Colonic mucosa (tissue), 4 donors: ENCODE results near the gene FARP1. TPM values are rescaled to one million over a fixed set of nuclear protein-coding genes. Genes with fewer than 3 reads are reported as not detected.
A peak's percentile ranks its signal among the peaks of the same experiment; 100 is the strongest.

ENCODE experiments used
- DNase-seq: peaks from one replicate; pipeline ENCODE4 v3.0.0-alpha.2; 2020
- H3K27ac ChIP-seq: fragments of 200-600 bp; one replicate; pipeline ENCODE4 v1.8.0; 2021
- H3K27me3 ChIP-seq: fragments of 200-600 bp; one replicate; pipeline ENCODE4 v1.8.0; 2021
- H3K36me3 ChIP-seq: fragments of 200-600 bp; one replicate; pipeline ENCODE4 v1.8.0; 2021
- H3K4me1 ChIP-seq: fragments of 200-600 bp; one replicate; pipeline ENCODE4 v1.8.0; 2021; ENCODE audit warnings: mild to moderate bottlenecking
- H3K4me3 ChIP-seq: fragments of 200-600 bp; one replicate; pipeline ENCODE4 v1.8.0; 2021
- H3K9ac ChIP-seq, 2 donors: one replicate each; pipeline ENCODE4 v1.7.0; 2013; ENCODE audit warnings: control low read depth in 2 of 2, low read depth in 2 of 2, low read length in 2 of 2
- H3K9me3 ChIP-seq: fragments of 200-600 bp; one replicate; pipeline ENCODE4 v1.8.0; 2021
- intact Hi-C: fragments of 100-400 bp; cut with DNase I; formaldehyde crosslinking; loops from one replicate; pipeline ENCODE4 v1.14.1; 2022
- total RNA-seq, 2 donors: library from RNA; stranded (reverse); fragmentation: NEBNext Ultra II Directional in 1 of 2; extraction: Animal tissue kit (Norgen Biotek cat#: 25700) in 1 of 2; gene quantifications; one replicate each; pipeline ENCODE4 v1.2.1, GENCODE V29; 2021
- TF ChIP-seq, protein P1 (sequence below): fragments of 200-600 bp; IDR thresholded peaks from one replicate; pipeline ENCODE4 v1.8.0; 2022; ENCODE audit warnings: antibody characterized with exemption, mild to moderate bottlenecking
- donor health status: healthy.
- donor health status: DM: no; HTN: no; CAD: no.
- donor health status: DM: no; HTN: no; CAD: no.

Gene FARP1, protein sequence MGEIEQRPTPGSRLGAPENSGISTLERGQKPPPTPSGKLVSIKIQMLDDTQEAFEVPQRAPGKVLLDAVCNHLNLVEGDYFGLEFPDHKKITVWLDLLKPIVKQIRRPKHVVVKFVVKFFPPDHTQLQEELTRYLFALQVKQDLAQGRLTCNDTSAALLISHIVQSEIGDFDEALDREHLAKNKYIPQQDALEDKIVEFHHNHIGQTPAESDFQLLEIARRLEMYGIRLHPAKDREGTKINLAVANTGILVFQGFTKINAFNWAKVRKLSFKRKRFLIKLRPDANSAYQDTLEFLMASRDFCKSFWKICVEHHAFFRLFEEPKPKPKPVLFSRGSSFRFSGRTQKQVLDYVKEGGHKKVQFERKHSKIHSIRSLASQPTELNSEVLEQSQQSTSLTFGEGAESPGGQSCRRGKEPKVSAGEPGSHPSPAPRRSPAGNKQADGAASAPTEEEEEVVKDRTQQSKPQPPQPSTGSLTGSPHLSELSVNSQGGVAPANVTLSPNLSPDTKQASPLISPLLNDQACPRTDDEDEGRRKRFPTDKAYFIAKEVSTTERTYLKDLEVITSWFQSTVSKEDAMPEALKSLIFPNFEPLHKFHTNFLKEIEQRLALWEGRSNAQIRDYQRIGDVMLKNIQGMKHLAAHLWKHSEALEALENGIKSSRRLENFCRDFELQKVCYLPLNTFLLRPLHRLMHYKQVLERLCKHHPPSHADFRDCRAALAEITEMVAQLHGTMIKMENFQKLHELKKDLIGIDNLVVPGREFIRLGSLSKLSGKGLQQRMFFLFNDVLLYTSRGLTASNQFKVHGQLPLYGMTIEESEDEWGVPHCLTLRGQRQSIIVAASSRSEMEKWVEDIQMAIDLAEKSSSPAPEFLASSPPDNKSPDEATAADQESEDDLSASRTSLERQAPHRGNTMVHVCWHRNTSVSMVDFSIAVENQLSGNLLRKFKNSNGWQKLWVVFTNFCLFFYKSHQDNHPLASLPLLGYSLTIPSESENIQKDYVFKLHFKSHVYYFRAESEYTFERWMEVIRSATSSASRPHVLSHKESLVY
- 10 to 100 TPM; 39.1 to 53.5 TPM for total RNA-seq

DNA sequence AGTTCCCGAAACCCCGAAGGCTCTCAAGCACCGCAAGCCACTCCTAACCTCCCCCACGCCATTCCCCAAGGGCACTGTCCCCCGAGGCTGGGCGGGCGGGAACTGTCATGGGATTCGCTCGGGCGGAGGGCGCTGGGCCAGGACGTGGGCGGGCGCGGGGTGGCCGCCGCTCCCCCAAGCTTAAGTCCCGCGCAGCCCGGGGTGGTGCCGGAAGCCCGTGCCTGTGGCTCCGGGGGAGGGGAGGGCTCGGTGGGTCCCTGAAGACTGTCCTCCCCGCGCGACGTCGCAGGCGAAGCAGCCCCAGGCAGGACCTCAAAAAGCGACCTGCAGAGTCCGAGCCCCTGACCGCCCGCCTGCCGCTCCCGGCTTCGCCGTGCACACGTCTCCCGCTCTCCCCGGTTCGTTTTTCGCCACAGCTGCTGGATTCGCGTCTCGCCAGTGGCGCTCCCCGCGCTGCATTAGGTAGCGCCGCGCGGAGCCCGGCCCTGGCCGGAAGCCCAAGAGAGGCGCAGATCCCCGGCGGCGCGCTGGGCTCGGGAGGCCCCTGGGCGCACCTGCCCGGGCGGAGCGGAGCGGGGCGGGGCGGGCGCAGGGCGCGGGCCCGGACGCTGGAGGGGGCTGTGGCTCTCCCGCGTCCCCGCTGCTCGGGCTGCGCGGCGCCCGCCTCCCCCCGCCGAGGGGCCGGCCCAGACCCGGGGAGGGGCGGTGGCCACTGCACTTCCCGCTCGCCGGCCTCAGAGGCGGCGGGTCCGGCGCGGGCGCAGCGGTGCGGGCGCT lies at the start of gene FARP1:
Gene FARP1 (plus strand): TSS at position 715 of the 777 bp plus-strand sequence. CDS start 70,149 bp downstream, outside the sequence.
- Histone ChIP-seq H3K9me3 (no peaks in the 10 kb centered on the region), H3K4me3 (peak within 1 kb of the TSS; percentile 64), H3K27me3 (no peaks in the 10 kb centered on the region), H3K4me1 (no peaks in the 10 kb centered on the region), H3K36me3 (no peaks in the 10 kb centered on the region), H3K9ac (peak within 1 kb of the TSS; percentile 62 to 75), H3K27ac (peak within 1 kb of the TSS; percentile 44)
- DNase-seq: peak; percentile 79
- TF ChIP-seq, protein P1, sequence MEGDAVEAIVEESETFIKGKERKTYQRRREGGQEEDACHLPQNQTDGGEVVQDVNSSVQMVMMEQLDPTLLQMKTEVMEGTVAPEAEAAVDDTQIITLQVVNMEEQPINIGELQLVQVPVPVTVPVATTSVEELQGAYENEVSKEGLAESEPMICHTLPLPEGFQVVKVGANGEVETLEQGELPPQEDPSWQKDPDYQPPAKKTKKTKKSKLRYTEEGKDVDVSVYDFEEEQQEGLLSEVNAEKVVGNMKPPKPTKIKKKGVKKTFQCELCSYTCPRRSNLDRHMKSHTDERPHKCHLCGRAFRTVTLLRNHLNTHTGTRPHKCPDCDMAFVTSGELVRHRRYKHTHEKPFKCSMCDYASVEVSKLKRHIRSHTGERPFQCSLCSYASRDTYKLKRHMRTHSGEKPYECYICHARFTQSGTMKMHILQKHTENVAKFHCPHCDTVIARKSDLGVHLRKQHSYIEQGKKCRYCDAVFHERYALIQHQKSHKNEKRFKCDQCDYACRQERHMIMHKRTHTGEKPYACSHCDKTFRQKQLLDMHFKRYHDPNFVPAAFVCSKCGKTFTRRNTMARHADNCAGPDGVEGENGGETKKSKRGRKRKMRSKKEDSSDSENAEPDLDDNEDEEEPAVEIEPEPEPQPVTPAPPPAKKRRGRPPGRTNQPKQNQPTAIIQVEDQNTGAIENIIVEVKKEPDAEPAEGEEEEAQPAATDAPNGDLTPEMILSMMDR: no peak
- intact Hi-C loops: loop anchor here (5.0 to 10.0 kb wide), 2 partner anchors 122 to 290 kb away; no protein-coding TSS in a partner anchor

DNA sequence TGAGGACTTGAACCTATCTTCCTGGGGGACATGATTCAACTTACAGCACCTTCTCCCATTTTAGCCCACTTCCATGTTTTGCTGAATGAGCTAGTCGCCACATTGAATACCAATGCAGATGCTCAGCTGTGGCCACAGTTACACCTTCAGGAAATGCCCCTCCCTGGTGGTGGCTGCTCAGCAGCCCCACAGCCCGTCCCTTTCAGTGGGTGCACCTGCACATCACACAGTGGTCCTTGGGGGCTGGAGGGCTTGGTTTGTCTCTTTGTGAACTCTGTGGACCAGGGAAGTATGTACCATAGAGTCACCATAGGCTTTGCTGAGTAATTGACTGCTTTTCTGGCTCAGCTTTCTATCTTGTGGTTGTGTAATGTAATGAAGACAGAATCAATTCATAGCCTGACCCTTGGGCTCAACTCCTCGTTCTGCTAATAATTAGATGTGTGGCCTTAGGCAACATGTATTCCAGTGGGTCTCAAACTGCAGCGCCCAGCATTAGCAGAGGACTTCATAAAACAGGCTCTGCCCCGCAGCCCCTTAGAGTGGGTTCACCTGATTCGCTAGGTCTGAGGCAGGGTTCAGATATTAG lies 48.1 kb upstream of the FARP1 start:
- H3K4me1 ChIP-seq: no peaks in the 10 kb centered on the region
- no peak overlapping the region for H3K4me3 ChIP-seq
- no peak overlapping the region for H3K27ac ChIP-seq
- no peak for DNase-seq
- no peaks in the 10 kb centered on the region for H3K27me3 ChIP-seq
- H3K36me3 ChIP-seq: no peaks in the 10 kb centered on the region
- intact Hi-C loops: no loop called here
- no peak overlapping the region for H3K9ac ChIP-seq
- TF ChIP-seq, protein P1: no peak
- H3K9me3 ChIP-seq: no peaks in the 10 kb centered on the region

DNA sequence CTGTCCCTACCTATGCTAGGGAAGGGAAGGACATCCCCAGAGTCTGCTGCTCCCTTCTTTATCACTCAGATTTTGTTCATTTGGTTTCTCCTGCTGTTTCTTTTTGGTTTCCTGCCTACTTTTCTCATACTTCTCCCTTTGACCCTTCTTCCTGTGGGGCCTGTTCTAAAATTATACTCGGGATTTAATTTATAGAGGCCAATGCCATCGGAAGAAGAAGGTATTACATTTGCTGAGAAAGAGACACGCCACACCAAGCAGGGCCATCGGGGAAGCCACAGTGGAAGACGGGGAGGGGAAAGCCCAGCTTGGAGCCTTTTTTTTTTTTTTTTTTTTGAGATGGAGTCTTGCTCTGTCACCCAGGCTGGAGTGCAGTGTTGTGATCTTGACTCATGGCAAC lies 46.8 kb upstream of the FARP1 start:
- Histone ChIP-seq H3K9me3 (no peaks in the 10 kb centered on the region), H3K27me3 (no peaks in the 10 kb centered on the region), H3K4me1 (no peaks in the 10 kb centered on the region), H3K9ac (no peak overlapping the region), H3K27ac (no peak overlapping the region), H3K4me3 (no peak overlapping the region), H3K36me3 (no peaks in the 10 kb centered on the region)
- TF ChIP-seq, protein P1: no peak
- intact Hi-C loops: no loop called here
- no peak for DNase-seq

DNA sequence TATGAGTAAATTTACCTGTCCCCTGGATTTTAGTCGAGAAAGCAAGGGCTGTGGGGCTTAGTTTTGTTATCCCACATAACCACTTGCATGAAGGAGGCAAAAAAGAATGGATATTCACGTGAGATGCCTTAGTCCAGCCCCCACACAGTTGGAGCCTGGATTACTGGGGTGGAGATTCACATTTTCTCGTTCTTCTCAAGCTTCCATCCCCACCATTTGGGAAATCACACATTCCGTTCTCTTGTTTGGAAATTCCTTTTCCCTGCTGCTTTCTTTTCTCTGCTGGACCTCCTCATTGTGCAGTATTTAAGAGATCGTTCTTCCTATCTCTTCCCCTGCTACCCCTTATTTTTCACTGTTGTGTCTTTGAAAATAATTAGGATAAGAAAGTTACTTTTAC lies 45.1 kb upstream of the FARP1 start:
- intact Hi-C loops: no loop called here
- TF ChIP-seq, protein P1: no peak
- Histone ChIP-seq H3K9me3 (no peaks in the 10 kb centered on the region), H3K4me1 (no peaks in the 10 kb centered on the region), H3K27ac (no peak overlapping the region), H3K9ac (no peak overlapping the region), H3K36me3 (no peaks in the 10 kb centered on the region), H3K4me3 (no peak overlapping the region), H3K27me3 (no peaks in the 10 kb centered on the region)
- no peak for DNase-seq
